ENCODE data around the gene APOA5.
"Not testable (repeated sequence)": the region's sequence is repeated elsewhere in the genome, so short reads cannot be mapped to it uniquely, and the experiment has no call there.

The APOA5 gene

DNA sequence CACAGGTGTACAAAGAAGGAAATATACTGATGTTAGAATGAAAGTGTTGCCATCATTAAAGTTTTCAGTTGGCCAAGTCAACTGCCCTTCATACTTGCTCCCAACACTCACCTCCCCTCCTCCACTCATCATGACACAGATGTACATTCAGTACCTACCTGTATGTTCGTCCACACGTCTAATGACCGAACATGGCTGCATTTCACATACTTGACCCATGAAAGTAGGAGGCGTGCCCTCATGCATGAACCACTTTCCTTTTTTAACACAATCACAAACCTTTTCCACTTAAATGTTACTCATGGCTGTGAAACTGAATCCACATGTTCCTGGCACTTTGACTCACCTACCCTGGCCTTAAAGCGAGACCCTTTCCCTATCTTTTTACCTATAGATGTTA, 15.7 kb downstream of the APOA5 start:
- DNase-seq (ENCODE audit: low spot score), result no peak
- in situ Hi-C loops (cut with MboI; ENCODE audit: low sequenced_read_pairs, unreplicated experiment), result loop anchor here (25.0 kb wide), 1 partner anchor 336 kb away; no protein-coding TSS in a partner anchor
- TF ChIP-seq, protein P1, sequence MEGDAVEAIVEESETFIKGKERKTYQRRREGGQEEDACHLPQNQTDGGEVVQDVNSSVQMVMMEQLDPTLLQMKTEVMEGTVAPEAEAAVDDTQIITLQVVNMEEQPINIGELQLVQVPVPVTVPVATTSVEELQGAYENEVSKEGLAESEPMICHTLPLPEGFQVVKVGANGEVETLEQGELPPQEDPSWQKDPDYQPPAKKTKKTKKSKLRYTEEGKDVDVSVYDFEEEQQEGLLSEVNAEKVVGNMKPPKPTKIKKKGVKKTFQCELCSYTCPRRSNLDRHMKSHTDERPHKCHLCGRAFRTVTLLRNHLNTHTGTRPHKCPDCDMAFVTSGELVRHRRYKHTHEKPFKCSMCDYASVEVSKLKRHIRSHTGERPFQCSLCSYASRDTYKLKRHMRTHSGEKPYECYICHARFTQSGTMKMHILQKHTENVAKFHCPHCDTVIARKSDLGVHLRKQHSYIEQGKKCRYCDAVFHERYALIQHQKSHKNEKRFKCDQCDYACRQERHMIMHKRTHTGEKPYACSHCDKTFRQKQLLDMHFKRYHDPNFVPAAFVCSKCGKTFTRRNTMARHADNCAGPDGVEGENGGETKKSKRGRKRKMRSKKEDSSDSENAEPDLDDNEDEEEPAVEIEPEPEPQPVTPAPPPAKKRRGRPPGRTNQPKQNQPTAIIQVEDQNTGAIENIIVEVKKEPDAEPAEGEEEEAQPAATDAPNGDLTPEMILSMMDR (IDR thresholded peaks at IDR 0.05; ENCODE audit: borderline replicate concordance, control extremely low read depth, extremely low read depth, insufficient read depth, missing control alignments), result no peak

DNA sequence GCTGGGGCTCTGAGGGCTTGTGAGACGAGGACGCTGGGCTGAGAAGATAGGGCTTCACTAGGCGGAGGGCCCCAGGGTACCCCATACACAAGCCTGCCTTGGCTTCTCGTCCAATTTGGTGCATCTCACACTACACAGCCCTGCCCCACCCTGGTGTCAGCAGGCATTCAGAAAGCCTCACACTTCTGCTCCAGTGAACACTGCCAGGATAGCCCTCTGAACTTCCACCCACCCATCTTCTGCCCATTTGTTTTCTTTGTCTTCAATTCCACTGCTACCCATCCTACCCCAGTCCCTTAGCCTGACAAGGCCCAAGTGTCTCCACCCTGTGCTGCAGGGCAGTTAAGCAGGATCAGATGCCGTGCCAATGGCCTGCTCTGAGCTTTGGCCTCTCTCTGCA, 17.0 kb downstream of the APOA5 start:
- in situ Hi-C loops (cut with MboI; ENCODE audit: low sequenced_read_pairs, unreplicated experiment), result loop anchor here (25.0 kb wide), 1 partner anchor 338 kb away; no protein-coding TSS in a partner anchor
- TF ChIP-seq, protein P1 (IDR thresholded peaks at IDR 0.05; ENCODE audit: borderline replicate concordance, control extremely low read depth, extremely low read depth, insufficient read depth, missing control alignments), result no peak

DNA sequence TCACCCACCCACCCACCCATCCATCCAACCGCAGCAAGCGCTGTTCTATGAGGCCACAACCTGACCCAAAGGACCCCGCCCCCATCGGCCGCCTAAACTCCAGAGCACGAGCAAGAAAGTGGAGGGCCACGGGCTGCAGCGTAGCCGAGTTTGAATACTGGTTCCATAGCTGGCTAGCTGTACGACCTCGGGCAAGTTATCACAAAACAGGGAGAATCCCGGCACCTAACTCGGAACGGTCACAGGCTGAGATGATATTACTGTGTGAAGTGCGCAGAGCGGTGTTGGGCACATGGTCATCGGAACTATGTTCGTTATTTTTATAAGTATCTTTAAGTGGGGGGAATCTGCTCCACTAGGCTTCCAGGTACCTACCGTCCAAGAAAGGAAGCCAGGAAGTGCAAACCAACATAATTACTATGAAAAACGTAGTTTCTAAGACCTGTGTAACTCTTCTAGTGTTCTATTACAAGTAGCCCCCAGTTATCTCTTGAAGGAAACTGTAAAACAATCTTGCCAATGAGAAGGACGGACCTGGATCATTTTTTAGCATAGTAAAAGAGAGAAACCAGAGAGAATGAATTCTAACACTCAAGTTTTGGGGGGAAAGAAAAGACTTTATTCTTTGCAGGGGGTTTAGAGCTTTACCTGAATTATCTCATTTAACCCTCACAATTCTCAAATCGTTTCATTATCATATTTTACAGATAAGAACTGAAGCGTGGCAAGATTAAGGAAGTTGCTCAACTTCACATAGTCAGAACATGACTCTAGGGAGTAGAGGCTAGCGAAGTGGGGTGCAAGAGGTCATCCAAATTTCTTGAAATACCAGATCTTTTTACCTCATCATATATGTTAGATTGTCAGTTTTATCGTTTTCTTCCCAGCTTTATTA, 18.2 kb downstream of the APOA5 start:
- in situ Hi-C loops (cut with MboI; ENCODE audit: low sequenced_read_pairs, unreplicated experiment), result no loop called here
- TF ChIP-seq, protein P1 (IDR thresholded peaks at IDR 0.05; ENCODE audit: borderline replicate concordance, control extremely low read depth, extremely low read depth, insufficient read depth, missing control alignments), result no peak
- no peak for DNase-seq (ENCODE audit: low spot score)

More for the DNA sequence above, 17.0 kb downstream of the APOA5 start:
- DNase-seq (ENCODE audit: low spot score), result no peak

DNA sequence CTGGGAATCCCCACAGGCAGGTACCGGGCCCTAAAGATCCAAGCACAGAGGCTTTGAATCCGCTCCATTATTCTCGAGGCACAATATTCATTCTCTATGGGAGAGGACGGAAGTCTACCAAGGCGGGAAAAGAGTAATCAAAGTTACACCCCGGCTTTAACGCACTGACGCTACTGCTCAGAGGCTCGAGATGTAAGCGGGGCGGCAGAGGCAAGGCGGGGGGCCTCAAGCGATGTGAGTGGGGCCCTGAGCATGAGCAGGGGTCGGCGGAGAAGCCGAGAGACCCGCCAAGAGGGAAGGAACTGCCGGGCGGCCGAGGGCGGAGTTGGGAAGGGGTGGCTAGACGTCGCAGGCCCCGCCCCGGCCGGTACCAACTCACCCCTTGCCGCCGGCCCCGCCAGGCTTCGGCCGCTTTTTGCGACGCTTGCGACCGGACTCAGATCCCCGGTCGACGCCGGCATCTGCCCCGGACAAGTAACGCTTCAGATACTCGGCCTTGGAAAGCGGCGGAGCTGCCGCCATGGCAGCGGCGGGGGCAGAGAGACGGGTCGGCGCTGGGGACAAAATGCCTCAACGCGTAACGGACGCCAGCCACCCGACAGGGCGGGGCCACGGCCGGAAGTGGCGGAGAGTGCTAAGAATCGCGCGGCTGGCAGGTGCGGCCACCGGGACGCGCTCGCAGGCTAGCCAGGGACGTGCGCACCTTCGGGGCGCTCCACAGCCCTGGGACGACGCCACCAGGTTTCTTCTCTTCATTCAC, 19.1 kb downstream of the APOA5 start, which contains the start of gene BUD13:
BUD13 (minus strand) TSS at position 545 of the 760 bp plus-strand sequence; CDS start at position 522, 23 bp downstream.
- DNase-seq (ENCODE audit: low spot score), result peak; percentile 96
- TF ChIP-seq, protein P1 (IDR thresholded peaks at IDR 0.05; ENCODE audit: borderline replicate concordance, control extremely low read depth, extremely low read depth, insufficient read depth, missing control alignments), result no peak
- in situ Hi-C loops (cut with MboI; ENCODE audit: low sequenced_read_pairs, unreplicated experiment), result no loop called here

DNA sequence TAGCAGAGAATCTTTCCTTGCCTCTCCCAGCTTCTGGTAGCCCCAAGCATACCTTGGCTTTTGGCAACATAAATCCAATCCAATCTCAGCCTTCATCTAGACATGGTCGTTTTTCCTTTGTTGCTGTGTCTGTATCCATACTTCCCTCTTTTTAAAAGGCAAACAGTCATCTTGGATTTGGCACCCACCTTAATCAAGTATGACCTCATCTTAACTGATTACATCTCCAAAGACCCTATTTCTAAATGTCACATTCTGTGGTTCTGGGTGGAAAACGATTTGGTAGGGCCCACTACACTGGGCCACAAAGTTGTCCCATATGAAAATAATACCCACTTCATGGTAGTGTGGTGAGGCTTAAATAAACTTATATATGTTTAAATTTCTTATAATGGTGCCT, 19.7 kb downstream of the APOA5 start:
- DNase-seq (ENCODE audit: low spot score), result no peak
- in situ Hi-C loops (cut with MboI; ENCODE audit: low sequenced_read_pairs, unreplicated experiment), result no loop called here
- TF ChIP-seq, protein P1 (IDR thresholded peaks at IDR 0.05; ENCODE audit: borderline replicate concordance, control extremely low read depth, extremely low read depth, insufficient read depth, missing control alignments), result no peak

DNA sequence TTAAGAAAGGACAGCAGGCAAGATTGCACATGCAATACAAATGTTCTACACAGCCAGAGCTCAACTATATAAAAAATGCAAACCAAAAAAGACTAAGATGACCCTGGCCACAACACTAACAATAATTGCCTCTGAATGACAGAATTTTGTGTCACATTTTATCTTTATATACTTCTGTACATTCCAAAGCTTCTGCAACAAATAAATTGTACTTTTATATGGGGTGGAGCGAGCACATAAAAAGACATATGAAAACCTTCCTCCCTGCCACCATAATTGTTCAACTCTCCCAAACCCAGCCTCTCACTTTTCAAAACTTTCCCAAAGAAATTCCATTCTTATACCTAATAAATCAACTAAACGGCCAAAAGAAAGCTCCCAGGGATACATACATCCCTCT, 29.5 kb downstream of the APOA5 start:
- DNase-seq (ENCODE audit: low spot score), result no peak
- in situ Hi-C loops (cut with MboI; ENCODE audit: low sequenced_read_pairs, unreplicated experiment), result no loop called here
- TF ChIP-seq, protein P1 (IDR thresholded peaks at IDR 0.05; ENCODE audit: borderline replicate concordance, control extremely low read depth, extremely low read depth, insufficient read depth, missing control alignments), result no peak

DNA sequence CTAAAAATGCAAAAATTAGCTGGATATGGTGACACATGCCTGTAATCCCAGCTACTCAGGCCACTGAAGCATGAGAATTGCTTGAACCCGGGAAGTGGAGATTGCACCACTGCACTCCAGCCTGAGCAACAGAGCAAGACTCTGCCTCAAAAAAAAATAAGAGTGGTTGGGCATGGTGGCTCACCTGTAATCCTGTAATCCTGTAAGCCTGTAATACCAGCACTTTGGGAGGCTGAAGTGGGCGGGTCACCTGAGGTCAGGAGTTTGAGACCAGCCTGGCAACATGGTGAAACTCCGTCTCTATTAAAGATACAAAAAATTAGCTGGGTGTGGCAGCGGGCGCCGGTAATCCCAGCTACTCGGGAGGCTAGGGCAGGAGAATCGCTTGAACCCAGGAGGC, 35.6 kb downstream of the APOA5 start:
- DNase-seq (ENCODE audit: low spot score); in situ Hi-C loops (cut with MboI; ENCODE audit: low sequenced_read_pairs, unreplicated experiment): not testable (repeated sequence)

All from GM13976 (cell line).